Testis (tissue), 5 donors: Measurements from ENCODE around the gene SLAMF9. TPM values are rescaled to one million over a fixed set of nuclear protein-coding genes. Genes with fewer than 3 reads are reported as not detected.

Experiments
- DNase-seq: peaks from one replicate; pipeline ENCODE4 v3.0.0-alpha.2; 2019
- H3K27ac ChIP-seq, 2 donors: fragments of 200-600 bp; sonication (generic); one replicate each; pipeline ENCODE4 v1.5.1; 2019
- H3K27me3 ChIP-seq: fragments of 200-600 bp; sonication (generic); one replicate; pipeline ENCODE4 v1.5.1; 2019
- H3K36me3 ChIP-seq: fragments of 200-600 bp; sonication (generic); one replicate; pipeline ENCODE4 v1.5.1; 2017; ENCODE audit warnings: low read depth; ENCODE audit errors: missing control alignments
- H3K4me1 ChIP-seq: fragments of 200-600 bp; sonication (generic); one replicate; pipeline ENCODE4 v1.5.1; 2019
- H3K4me3 ChIP-seq, 2 donors: fragments of 200-600 bp; sonication (generic); one replicate each; pipeline ENCODE4 v1.5.1; 2017 to 2019
- H3K9me3 ChIP-seq: fragments of 200-600 bp; sonication (generic); one replicate; pipeline ENCODE4 v1.5.1; 2017
- POLR2A ChIP-seq: fragments of 450-650 bp; IDR thresholded peaks from one replicate; pipeline ENCODE4 v1.6.1; 2017; ENCODE audit warnings: antibody characterized with exemption, mild to moderate bottlenecking, moderate library complexity
- WGBS, 2 donors: methylation state at CpG; one replicate each; pipeline ENCODE4 v1.1.5; 2018; 5-methylcytosine and 5-hydroxymethylcytosine counted together
- intact Hi-C: fragments of 100-400 bp; cut with DNase I; formaldehyde crosslinking; loops from one replicate; pipeline ENCODE4 v1.15.1; 2023; ENCODE audit warnings: low total_unique reads
- long read RNA-seq, 2 donors: transcript quantifications; one replicate each; lab custom pipeline, GENCODE V29; 2026
- polyA plus RNA-seq: library from polyadenylated mRNA; stranded (reverse); fragments of 350-450 nt; fragmentation: Illumina TruSeq; extraction: RNeasy Lipid Tissue Mini Kit (QIAGEN cat#74804); gene quantifications from one replicate; pipeline ENCODE4 v1.2.3, GENCODE V29; 2014; ENCODE audit warnings: low read depth, low replicate concordance; ENCODE audit not compliant: insufficient read depth
- total RNA-seq, 2 donors: library from RNA; depleted of rRNA; stranded (reverse); fragments of >200 nt; gene quantifications; one replicate each; pipeline ENCODE4 v1.2.3, GENCODE V29; 2016
- TF ChIP-seq, protein P1 (sequence below), 3 experiments: fragments of 450-650 bp in 2 of 3; fragments of 200-600 bp in 1 of 3; sonication (generic) in 1 of 3; IDR thresholded peaks; one replicate each; pipeline ENCODE4 v1.5.1; 2016 to 2019; ENCODE audit warnings: antibody characterized with exemption in 3 of 3, mild to moderate bottlenecking in 2 of 3, moderate library complexity in 1 of 3

Gene SLAMF9
- 1 to 10 TPM in 1 of 2 donors, not detected in 1; 2.0 TPM for total RNA-seq
- 0.74 TPM for polyA plus RNA-seq
- long read RNA-seq, donor 1, result 0 reads
- long read RNA-seq, donor 2, result 0 reads

DNA sequence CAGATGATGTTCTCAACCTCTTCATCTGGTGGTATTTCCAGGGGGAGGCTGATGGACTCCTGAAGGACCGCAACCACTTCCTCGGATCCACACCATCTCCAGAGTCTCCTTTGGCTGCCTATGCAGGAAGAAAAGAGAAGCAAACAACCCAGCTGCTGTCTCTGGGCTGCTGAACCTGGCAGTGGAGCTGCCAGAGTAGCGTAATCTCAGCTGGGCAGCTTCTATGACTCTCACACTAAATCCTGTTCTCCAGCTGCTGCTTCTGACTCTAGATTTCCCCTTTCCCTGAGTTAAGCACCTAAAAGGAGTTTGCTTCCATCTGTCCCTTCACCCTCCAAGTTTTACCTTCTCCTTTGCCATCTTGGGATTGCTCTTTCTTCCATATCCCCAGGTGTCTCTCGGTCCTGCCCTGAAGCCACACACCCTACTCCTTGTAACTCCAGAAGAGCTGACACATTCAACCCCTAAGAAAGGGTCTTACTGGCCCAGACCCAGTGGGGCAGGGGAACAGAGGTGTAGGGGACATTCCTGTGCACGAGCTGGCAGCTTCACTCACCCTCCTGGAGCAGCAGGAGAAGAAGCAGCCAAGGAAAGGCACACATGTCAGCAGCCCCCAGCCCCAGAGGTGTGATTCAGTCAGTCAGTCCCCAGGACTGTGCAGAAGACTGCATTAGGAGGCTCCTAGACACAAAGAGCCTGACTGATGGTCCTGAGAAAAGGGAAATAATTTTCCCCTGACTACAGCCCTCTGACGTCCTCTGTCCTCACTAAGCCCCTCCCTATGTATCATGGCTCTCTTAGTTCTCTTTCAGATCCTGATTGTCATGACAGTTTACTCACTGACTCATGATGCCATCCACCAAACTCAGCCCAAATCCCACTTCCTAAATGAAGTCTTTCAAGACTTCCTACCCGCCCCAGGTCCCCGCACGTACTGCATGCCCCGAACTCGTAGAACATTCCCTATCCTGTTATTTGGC lies at the start of gene SLAMF9:
SLAMF9 (minus strand) TSS at position 702 of the 980 bp plus-strand sequence; CDS start at position 602, 100 bp downstream.
- Histone ChIP-seq H3K4me1 (no peaks in the 10 kb centered on the region), H3K27ac (no peak within 1 kb of the TSS), H3K27me3 (no peaks in the 10 kb centered on the region), H3K9me3 (no peaks in the 10 kb centered on the region), H3K4me3 (no peak within 1 kb of the TSS), H3K36me3 (no peaks in the 10 kb centered on the region)
- TF ChIP-seq, protein P1, sequence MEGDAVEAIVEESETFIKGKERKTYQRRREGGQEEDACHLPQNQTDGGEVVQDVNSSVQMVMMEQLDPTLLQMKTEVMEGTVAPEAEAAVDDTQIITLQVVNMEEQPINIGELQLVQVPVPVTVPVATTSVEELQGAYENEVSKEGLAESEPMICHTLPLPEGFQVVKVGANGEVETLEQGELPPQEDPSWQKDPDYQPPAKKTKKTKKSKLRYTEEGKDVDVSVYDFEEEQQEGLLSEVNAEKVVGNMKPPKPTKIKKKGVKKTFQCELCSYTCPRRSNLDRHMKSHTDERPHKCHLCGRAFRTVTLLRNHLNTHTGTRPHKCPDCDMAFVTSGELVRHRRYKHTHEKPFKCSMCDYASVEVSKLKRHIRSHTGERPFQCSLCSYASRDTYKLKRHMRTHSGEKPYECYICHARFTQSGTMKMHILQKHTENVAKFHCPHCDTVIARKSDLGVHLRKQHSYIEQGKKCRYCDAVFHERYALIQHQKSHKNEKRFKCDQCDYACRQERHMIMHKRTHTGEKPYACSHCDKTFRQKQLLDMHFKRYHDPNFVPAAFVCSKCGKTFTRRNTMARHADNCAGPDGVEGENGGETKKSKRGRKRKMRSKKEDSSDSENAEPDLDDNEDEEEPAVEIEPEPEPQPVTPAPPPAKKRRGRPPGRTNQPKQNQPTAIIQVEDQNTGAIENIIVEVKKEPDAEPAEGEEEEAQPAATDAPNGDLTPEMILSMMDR (IDR thresholded peaks at IDR 0.05), result no peak
- TF ChIP-seq POLR2A, result no peak
- WGBS, 2 donors, result 80 to 82% methylated on average over 11 of the region's 11 CpGs
- intact Hi-C loops, result no loop called here
- no peak for DNase-seq

DNA sequence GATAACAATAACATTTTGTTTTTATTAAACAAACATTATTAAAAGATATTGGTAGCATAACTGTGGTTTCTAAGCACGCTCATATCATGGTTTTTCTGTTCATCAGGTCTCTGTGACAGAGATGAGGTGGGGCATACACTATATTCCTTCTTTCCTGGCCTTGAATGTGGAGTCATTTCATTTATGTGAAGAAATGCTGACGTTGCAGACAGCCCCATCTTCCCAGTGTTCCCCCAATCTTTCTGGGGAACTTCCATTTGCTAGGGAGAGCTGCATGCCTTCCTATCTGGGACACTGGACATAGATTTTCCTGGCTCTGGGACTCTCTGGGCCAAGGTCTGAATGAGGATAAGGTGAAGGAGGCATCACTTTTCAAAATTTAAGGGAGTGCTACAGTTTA lies 47.4 kb upstream of the SLAMF9 start:
- intact Hi-C loops, result no loop called here
- 76 to 81% methylated on average over 2 of the region's 2 CpGs for WGBS, 2 donors

DNA sequence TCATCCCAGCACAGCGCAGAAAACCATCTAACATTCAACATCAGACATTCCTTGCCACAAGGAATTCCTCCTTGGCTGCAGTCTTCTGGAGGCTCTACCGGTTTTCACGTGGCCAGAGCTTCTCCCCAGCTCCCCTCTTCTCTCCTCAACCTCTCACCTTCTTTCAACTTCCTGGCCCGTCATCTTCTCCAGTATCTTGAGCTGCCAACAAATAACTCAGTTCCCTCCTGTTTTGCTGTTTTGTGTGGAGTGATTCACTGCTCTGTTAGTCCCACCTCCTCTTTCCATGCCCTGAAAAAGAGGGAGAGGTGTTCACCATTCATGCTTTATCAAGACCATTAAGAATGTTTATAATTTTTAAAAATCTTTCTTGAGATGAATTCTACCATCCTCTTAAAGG lies 45.2 kb upstream of the SLAMF9 start:
- no peak for DNase-seq
- WGBS, 2 donors, result 56 to 70% methylated on average over 4 of the region's 4 CpGs
- TF ChIP-seq, protein P1 (IDR thresholded peaks at IDR 0.05), result no peak
- TF ChIP-seq POLR2A, result no peak

More for the DNA sequence above, 47.4 kb upstream of the SLAMF9 start:
- no peak for DNase-seq
- no peaks in the 10 kb centered on the region for H3K4me1 ChIP-seq
- no peaks in the 10 kb centered on the region for H3K36me3 ChIP-seq
- no peaks in the 10 kb centered on the region for H3K9me3 ChIP-seq
- no peak overlapping the region for H3K4me3 ChIP-seq
- TF ChIP-seq, protein P1 (IDR thresholded peaks at IDR 0.05), result no peak
- no peak for TF ChIP-seq POLR2A
- H3K27ac ChIP-seq, result no peak overlapping the region
- H3K27me3 ChIP-seq, result no peaks in the 10 kb centered on the region

DNA sequence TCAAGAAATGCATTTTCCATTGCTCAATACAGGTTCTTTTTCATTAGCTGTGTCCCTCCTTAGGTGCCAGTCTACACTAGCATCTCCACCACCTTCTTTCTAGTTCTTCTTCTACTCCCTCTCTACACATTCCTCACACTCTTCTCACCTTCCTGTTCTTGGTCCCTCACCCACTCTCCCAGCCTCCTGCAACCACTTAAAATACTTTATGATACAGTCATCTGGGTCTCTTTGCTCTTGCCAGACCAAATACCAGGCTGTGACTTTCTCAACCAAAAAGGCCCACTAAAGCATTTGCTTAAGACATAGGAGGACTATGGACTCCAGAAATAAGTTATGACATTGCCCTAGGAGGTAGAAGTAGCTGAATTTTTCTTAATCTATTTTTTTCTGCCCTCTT lies 42.6 kb upstream of the SLAMF9 start:
- no peak overlapping the region for H3K27ac ChIP-seq
- intact Hi-C loops, result no loop called here
- no peak for DNase-seq

More for the DNA sequence above, 45.2 kb upstream of the SLAMF9 start:
- no peaks in the 10 kb centered on the region for H3K9me3 ChIP-seq
- H3K4me1 ChIP-seq, result no peaks in the 10 kb centered on the region
- intact Hi-C loops, result no loop called here
- no peak overlapping the region for H3K4me3 ChIP-seq
- H3K36me3 ChIP-seq, result no peaks in the 10 kb centered on the region
- no peaks in the 10 kb centered on the region for H3K27me3 ChIP-seq
- H3K27ac ChIP-seq, result no peak overlapping the region

More for the DNA sequence above, 42.6 kb upstream of the SLAMF9 start:
- no peaks in the 10 kb centered on the region for H3K36me3 ChIP-seq
- no peaks in the 10 kb centered on the region for H3K4me1 ChIP-seq
- TF ChIP-seq POLR2A, result no peak
- TF ChIP-seq, protein P1 (IDR thresholded peaks at IDR 0.05), result no peak
- H3K9me3 ChIP-seq, result no peaks in the 10 kb centered on the region
- no peak overlapping the region for H3K4me3 ChIP-seq
- no peaks in the 10 kb centered on the region for H3K27me3 ChIP-seq
